Spleen (tissue), 11 donors: ENCODE data around the gene ANKRD1. TPM values are rescaled to one million over a fixed set of nuclear protein-coding genes. Genes with fewer than 3 reads are reported as not detected.
A peak's percentile ranks its signal among the peaks of the same experiment; 100 is the strongest.

ENCODE experiments used
- DNase-seq: peaks from one replicate; pipeline ENCODE4 v3.0.0-alpha.2; 2020
- H3K27ac ChIP-seq, 8 donors: fragments of 200-600 bp; sonication (generic) in 7 of 8; 1 replicate in 4 of 8; 2 replicates in 4 of 8; pipeline versions ENCODE4 v1.5.0 to v1.8.0; 2016 to 2021; ENCODE audit warnings: inconsistent platforms in 4 of 8, mild to moderate bottlenecking in 4 of 8, moderate library complexity in 1 of 8
- H3K27me3 ChIP-seq, 7 donors: fragments of 200-600 bp; sonication (generic) in 6 of 7; replicated peaks in 1 of 7; 1 replicate in 4 of 7; 2 replicates in 3 of 7; pipeline versions ENCODE4 v1.5.0 to v1.8.0; 2016 to 2021; ENCODE audit warnings: inconsistent platforms in 3 of 7, mild to moderate bottlenecking in 1 of 7
- H3K36me3 ChIP-seq, 6 donors: fragments of 200-600 bp; sonication (generic) in 5 of 6; 1 replicate in 4 of 6; 2 replicates in 2 of 6; pipeline versions ENCODE4 v1.5.0 to v1.8.0; 2016 to 2021; ENCODE audit warnings: inconsistent platforms in 2 of 6
- H3K4me1 ChIP-seq, 6 donors: fragments of 200-600 bp; sonication (generic) in 5 of 6; 1 replicate in 3 of 6; 2 replicates in 3 of 6; pipeline versions ENCODE4 v1.5.0 to v1.8.0; 2016 to 2021; ENCODE audit warnings: inconsistent platforms in 3 of 6
- H3K4me3 ChIP-seq, 8 donors: fragments of 200-600 bp; sonication (generic) in 7 of 8; 1 replicate in 4 of 8; 2 replicates in 4 of 8; pipeline versions ENCODE4 v1.5.0 to v1.8.0; 2016 to 2021; ENCODE audit warnings: inconsistent platforms in 4 of 8, mild to moderate bottlenecking in 4 of 8, moderate library complexity in 2 of 8
- H3K9me3 ChIP-seq, 8 donors: fragments of 200-600 bp; sonication (generic) in 7 of 8; 1 replicate in 4 of 8; 2 replicates in 4 of 8; pipeline versions ENCODE4 v1.5.0 to v1.8.0; 2016 to 2021; ENCODE audit warnings: inconsistent platforms in 4 of 8
- POLR2A ChIP-seq, 3 donors: fragments of 450-650 bp; IDR thresholded peaks; one replicate each; pipeline ENCODE4 v1.5.1; 2017; ENCODE audit warnings: antibody characterized with exemption in 3 of 3, mild to moderate bottlenecking in 1 of 3
- POLR2AphosphoS5 ChIP-seq, 3 donors: sonication (generic); formaldehyde crosslinking; IDR thresholded peaks; one replicate each; pipeline ENCODE4 v1.5.1; 2017; ENCODE audit warnings: antibody characterized with exemption in 3 of 3
- WGBS, 5 donors: extraction: QIAGEN DNeasy Blood & Tissue Kit in 3 of 5; methylation state at CpG; one replicate each; pipeline versions ENCODE4 v1.1.5 to v1.1.7; 2013 to 2018; 5-methylcytosine and 5-hydroxymethylcytosine counted together
- intact Hi-C: fragments of 100-400 bp; cut with DNase I; formaldehyde crosslinking; loops from one replicate; pipeline ENCODE4 v1.15.0; 2023; ENCODE audit warnings: low total_unique reads
- polyA plus RNA-seq, 3 donors: library from polyadenylated mRNA; stranded (reverse); fragments of 200-250 nt; gene quantifications; one replicate each; pipeline ENCODE4 v1.2.1, GENCODE V29; 2013
- total RNA-seq, 7 donors: library from RNA; depleted of rRNA in 3 of 7; stranded (reverse); fragments of >200 nt in 3 of 7; fragmentation: NEBNext Ultra II Directional in 4 of 7; extraction: Animal tissue kit (Norgen Biotek cat#: 25700) in 4 of 7; gene quantifications; one replicate each; pipeline versions ENCODE4 v1.1.0 to v1.2.1, GENCODE V29; 2016 to 2021
- TF ChIP-seq, protein P1 (sequence below), 11 experiments: fragments of 200-600 bp in 7 of 11; fragments of 450-650 bp in 4 of 11; sonication (generic) in 4 of 11; IDR thresholded peaks in 8 of 11; conservative IDR thresholded peaks in 3 of 11; 1 replicate in 7 of 11; 2 replicates in 4 of 11; pipeline versions ENCODE4 v1.4.0 to v1.8.0; 2016 to 2021; ENCODE audit warnings: antibody characterized with exemption in 11 of 11, inconsistent platforms in 4 of 11, mild to moderate bottlenecking in 1 of 11
- donor health status: healthy with polysubstance abuse.
- donor health status: DM: no; HTN: no; CAD: no; lungs with moderate emphysema.
- donor health status: DM: no; HTN: no; CAD: no.
- donor health status: Bipolar disorder and iron deficiency.
- donor health status: healthy.
- donor health status: DM: no; HTN: no; CAD: no.
- donor health status: DM: yes; HTN: yes; CAD: no.

The ANKRD1 gene
- total and polyA plus RNA-seq, 10 donors, result 0.13 to 1.6 (median 0.83) TPM; not detected in 4

DNA sequence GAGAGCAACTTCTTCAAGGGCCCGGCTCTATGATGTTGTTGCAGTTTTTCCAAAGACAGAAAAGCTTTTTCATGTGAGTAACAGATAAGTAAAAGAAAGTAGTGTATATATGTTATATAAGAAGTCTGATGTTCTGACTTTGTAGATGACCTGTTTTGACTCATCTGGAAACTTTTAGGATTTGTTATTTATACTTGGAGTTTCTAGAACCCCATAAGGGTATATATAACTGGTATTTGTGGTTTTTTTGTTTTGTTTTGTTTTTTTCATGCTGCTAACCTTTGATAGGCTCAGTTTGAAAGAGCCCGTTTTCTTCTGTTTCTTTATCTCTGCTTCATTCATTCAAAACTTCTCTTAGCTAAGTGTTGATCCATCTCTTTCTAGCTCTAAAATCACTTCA is 41.8 kb downstream of the ANKRD1 start:
- DNase-seq, result no peak
- H3K27me3 ChIP-seq, result no peaks in the 10 kb centered on the region
- H3K4me3 ChIP-seq, result no peak overlapping the region
- H3K9me3 ChIP-seq, result no peaks in the 10 kb centered on the region
- 85 to 92% (median 91%) methylated on average over 2 of the region's 2 CpGs for WGBS, 5 donors
- TF ChIP-seq POLR2AphosphoS5 (IDR thresholded peaks at IDR 0.05) (no peak), POLR2A (IDR thresholded peaks at IDR 0.05) (no peak)
- TF ChIP-seq, protein P1, sequence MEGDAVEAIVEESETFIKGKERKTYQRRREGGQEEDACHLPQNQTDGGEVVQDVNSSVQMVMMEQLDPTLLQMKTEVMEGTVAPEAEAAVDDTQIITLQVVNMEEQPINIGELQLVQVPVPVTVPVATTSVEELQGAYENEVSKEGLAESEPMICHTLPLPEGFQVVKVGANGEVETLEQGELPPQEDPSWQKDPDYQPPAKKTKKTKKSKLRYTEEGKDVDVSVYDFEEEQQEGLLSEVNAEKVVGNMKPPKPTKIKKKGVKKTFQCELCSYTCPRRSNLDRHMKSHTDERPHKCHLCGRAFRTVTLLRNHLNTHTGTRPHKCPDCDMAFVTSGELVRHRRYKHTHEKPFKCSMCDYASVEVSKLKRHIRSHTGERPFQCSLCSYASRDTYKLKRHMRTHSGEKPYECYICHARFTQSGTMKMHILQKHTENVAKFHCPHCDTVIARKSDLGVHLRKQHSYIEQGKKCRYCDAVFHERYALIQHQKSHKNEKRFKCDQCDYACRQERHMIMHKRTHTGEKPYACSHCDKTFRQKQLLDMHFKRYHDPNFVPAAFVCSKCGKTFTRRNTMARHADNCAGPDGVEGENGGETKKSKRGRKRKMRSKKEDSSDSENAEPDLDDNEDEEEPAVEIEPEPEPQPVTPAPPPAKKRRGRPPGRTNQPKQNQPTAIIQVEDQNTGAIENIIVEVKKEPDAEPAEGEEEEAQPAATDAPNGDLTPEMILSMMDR (IDR thresholded peaks at IDR 0.05 in 8 of 11, conservative IDR thresholded peaks at IDR 0.05 in 3 of 11), result no peak
- intact Hi-C loops, result no loop called here
- H3K4me1 ChIP-seq, result peaks cover 0 to 16% (median 6%) of the 10 kb centered on the region in 6 donors
- H3K36me3 ChIP-seq, result peaks cover 0 to 88% (median 50%) of the 10 kb centered on the region in 6 donors
- no peak overlapping the region for H3K27ac ChIP-seq

DNA sequence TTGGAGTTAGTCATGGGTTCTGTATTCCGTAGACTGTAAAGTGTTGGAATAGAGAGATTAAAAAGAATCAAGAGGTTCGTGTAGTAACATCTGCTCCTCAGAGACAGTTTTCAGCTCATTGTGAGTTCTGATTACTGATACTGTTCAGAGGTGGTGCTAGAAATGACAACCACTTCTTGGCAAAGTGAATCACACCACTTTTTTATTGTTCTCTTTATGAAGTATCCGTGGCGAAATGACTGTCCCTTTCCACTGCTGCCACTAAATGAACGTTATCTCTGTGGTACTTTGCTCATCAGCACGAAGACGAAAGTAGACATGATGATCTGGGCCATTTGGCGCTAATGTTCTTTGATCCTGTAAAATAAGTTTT is 48.3 kb downstream of the ANKRD1 start:
- Histone ChIP-seq H3K4me3 (peak overlapping the region; percentile 72 to 96 (median 79)), H3K9me3 (peaks cover 0 to 10% (median 0%) of the 10 kb centered on the region in 8 donors), H3K4me1 (peaks cover 14 to 46% (median 28%) of the 10 kb centered on the region in 6 donors), H3K36me3 (peaks cover 0 to 30% (median 21%) of the 10 kb centered on the region in 6 donors), H3K27me3 (peaks cover 0 to 9% (median 0%) of the 10 kb centered on the region in 7 donors), H3K27ac (peak overlapping the region in 3 of 8 donors; percentile 76 to 77 (median 77))
- intact Hi-C loops, result no loop called here
- no peak for DNase-seq
- WGBS, 5 donors, result 30 to 37% (median 32%) methylated on average over 8 of the region's 8 CpGs
- TF ChIP-seq POLR2AphosphoS5 (IDR thresholded peaks at IDR 0.05) (no peak), POLR2A (IDR thresholded peaks at IDR 0.05) (no peak)
- TF ChIP-seq, protein P1 (IDR thresholded peaks at IDR 0.05 in 8 of 11, conservative IDR thresholded peaks at IDR 0.05 in 3 of 11), result no peak

DNA sequence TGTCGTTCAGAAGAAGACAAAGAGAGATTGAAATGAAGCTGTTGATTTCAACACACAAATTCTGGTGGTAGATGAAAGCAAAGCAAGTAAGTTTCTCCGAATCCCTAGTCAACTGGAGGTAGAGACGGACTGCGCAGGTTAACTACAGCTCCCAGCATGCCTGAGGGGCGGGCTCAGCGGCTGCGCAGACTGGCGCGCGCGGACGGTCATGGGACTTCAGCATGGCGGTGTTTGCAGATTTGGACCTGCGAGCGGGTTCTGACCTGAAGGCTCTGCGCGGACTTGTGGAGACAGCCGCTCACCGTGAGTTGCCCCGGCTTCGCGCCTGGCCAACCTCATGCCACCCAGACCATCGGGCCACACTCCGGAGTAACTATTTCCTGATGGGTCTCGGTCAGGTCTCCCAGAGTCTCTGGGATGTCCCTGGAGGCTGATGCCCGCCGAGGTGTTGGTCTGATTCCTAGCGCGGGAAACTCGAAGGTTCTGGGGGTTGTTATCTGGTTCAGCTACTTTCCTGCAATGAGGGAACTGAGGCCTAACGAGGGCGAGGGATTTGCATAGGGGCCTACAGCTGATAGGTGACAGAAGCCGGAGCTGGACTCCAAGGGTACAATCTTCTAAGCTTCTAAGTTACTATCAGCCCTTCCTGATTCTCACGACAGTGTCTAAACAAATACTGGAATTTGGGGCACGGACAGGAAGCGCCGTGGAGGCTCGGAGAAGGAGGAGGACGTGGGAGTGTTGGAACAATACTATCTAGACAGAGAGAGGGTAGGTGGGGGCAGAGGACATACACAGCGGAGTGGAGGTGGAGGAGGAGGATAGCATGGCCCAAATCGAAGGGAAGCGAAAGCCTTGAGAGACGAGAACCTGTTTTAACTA is 48.9 kb downstream of the ANKRD1 start, which contains the start of gene RPP30:
Gene RPP30 (plus strand): TSS at position 209 of the 882 bp plus-strand sequence. CDS start 13 bp downstream, at position 222.
- Histone ChIP-seq H3K36me3 (peaks cover 0 to 24% (median 15%) of the 10 kb centered on the region in 6 donors), H3K4me3 (peak within 1 kb of the TSS; percentile 72 to 96 (median 79)), H3K27ac (peak within 1 kb of the TSS; percentile 63 to 83 (median 76)), H3K9me3 (peaks cover 0 to 10% (median 0%) of the 10 kb centered on the region in 8 donors), H3K27me3 (peaks cover 0 to 15% (median 0%) of the 10 kb centered on the region in 7 donors), H3K4me1 (peaks cover 14 to 46% (median 28%) of the 10 kb centered on the region in 6 donors)
- WGBS, 5 donors, result 0 to 1% (median 1%) methylated on average over 36 to 43 of the region's 43 CpGs
- peak; percentile 95 for DNase-seq
- TF ChIP-seq, protein P1 (IDR thresholded peaks at IDR 0.05 in 8 of 11, conservative IDR thresholded peaks at IDR 0.05 in 3 of 11), result peak in 2 of 11 experiments; percentile 14 to 16
- TF ChIP-seq POLR2A (IDR thresholded peaks at IDR 0.05), result peak in 1 of 3 donors; percentile 8
- peak; percentile 85 to 90 (median 85) for TF ChIP-seq POLR2AphosphoS5 (IDR thresholded peaks at IDR 0.05)
- intact Hi-C loops, result no loop called here
